NT2/D1 (cell line): ENCODE data around the gene C8A.

Experiments used
- DNase-seq: peaks from one replicate; pipeline ENCODE4 v3.0.0-alpha.2; 2011; ENCODE audit warnings: low read depth, low spot score
- H3K27me3 ChIP-seq: 2 replicates; pipeline ENCODE4 v1.6.0; 2011; ENCODE audit warnings: mild to moderate bottlenecking; ENCODE audit not compliant: insufficient read length, insufficient read depth
- H3K36me3 ChIP-seq: 2 replicates; pipeline ENCODE4 v1.6.1; 2011; ENCODE audit warnings: mild to moderate bottlenecking, low read length, mixed read lengths; ENCODE audit not compliant: insufficient read depth, insufficient read length
- H3K4me1 ChIP-seq: 2 replicates; pipeline ENCODE4 v1.5.1; 2011; ENCODE audit not compliant: insufficient read depth, insufficient read length
- H3K4me3 ChIP-seq: 2 replicates; pipeline ENCODE4 v1.5.1; 2011; ENCODE audit warnings: low read depth; ENCODE audit not compliant: insufficient read length
- H3K9ac ChIP-seq: 2 replicates; pipeline ENCODE4 v1.6.0; 2011; ENCODE audit warnings: low read depth; ENCODE audit not compliant: insufficient read length
- H3K9me3 ChIP-seq: 2 replicates; pipeline ENCODE4 v1.5.1; 2011; ENCODE audit warnings: mild to moderate bottlenecking, low read length; ENCODE audit not compliant: insufficient read depth
- SUZ12 ChIP-seq: IDR thresholded peaks from 2 replicates; pipeline ENCODE4 v1.6.1; 2011; ENCODE audit not compliant: insufficient read length, insufficient read depth; ENCODE audit errors: extremely low read depth
- YY1 ChIP-seq: IDR thresholded peaks from 2 replicates; pipeline ENCODE4 v1.6.1; 2011; ENCODE audit not compliant: insufficient read length, insufficient read depth
- ZNF274 ChIP-seq: IDR thresholded peaks from 2 replicates; pipeline ENCODE4 v1.6.1; 2011; ENCODE audit warnings: mild to moderate bottlenecking, low read depth, low read length

C8A gene

DNA sequence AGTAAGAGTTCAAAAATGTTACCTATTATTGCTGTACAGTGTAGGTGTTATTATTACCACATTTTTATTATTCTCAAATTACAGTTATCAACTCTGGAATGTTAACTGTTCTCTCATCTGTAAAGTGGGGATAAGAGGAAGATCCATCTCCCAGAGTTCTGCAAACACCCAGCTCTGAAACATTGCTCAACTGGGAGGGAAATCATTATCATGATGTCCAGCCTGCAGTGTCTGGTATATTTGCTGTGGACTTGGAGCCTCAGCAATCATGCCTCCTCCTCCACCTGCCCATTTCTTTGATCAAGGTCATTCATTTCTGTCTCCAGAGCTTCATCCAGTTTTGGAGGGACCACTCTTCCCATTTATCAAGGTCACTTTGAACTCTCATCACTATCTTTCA lies 39.4 kb downstream of the C8A start:
- H3K27me3 ChIP-seq: no peaks in the 10 kb centered on the region
- TF ChIP-seq YY1 (no peak), ZNF274 (no peak), SUZ12 (no peak)
- H3K4me3 ChIP-seq: no peak overlapping the region
- no peaks in the 10 kb centered on the region for H3K4me1 ChIP-seq
- no peak for DNase-seq
- H3K9ac ChIP-seq: no peak overlapping the region
- H3K9me3 ChIP-seq: no peaks in the 10 kb centered on the region
- no peaks in the 10 kb centered on the region for H3K36me3 ChIP-seq

- H3K9ac ChIP-seq: no peak overlapping the region
- no peak overlapping the region for H3K4me3 ChIP-seq
- H3K27me3 ChIP-seq: peaks cover 4% of the 10 kb centered on the region
- TF ChIP-seq ZNF274 (no peak), SUZ12 (no peak)
- H3K36me3 ChIP-seq: no peaks in the 10 kb centered on the region
- H3K4me1 ChIP-seq: no peaks in the 10 kb centered on the region
- no peaks in the 10 kb centered on the region for H3K9me3 ChIP-seq
- DNase-seq: no peak
Measured at GRCh38 chr1:56897150-56898004, 42.8 kb downstream of the C8A start.

DNA sequence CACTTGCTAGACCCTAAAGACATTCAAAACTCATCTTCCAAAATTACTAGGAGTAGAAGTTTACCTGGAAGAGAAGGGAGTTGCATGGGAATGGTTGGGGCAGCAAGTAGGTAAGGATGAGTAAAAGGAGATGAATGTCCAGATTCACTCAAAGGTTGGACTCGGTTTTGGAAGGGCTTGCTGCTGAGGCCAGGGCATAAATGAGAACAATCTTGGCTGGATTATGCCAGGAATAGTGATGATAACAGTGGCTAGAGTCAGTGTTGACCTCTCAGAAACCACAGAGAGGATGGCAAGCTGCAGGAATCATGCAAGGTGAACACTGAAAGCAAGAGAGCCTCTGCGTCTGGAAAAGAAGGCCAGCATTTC lies 43.4 kb downstream of the C8A start:
- Histone ChIP-seq H3K4me1 (no peaks in the 10 kb centered on the region), H3K36me3 (no peaks in the 10 kb centered on the region), H3K9me3 (no peaks in the 10 kb centered on the region), H3K9ac (no peak overlapping the region), H3K4me3 (no peak overlapping the region), H3K27me3 (peaks cover 4% of the 10 kb centered on the region)
- TF ChIP-seq SUZ12 (no peak), ZNF274 (no peak), YY1 (no peak)
- no peak for DNase-seq

- TF ChIP-seq SUZ12: no peak
- TF ChIP-seq ZNF274: no peak
- no peak for TF ChIP-seq YY1
- Histone ChIP-seq H3K4me3 (no peak overlapping the region), H3K4me1 (no peaks in the 10 kb centered on the region), H3K9me3 (no peaks in the 10 kb centered on the region), H3K36me3 (no peaks in the 10 kb centered on the region), H3K27me3 (peaks cover 4% of the 10 kb centered on the region), H3K9ac (no peak overlapping the region)
- no peak for DNase-seq
Measured at GRCh38 chr1:56898879-56899278, 44.3 kb downstream of the C8A start.

- Histone ChIP-seq H3K36me3 (no peaks in the 10 kb centered on the region), H3K4me1 (no peaks in the 10 kb centered on the region), H3K27me3 (peaks cover 4% of the 10 kb centered on the region), H3K9me3 (no peaks in the 10 kb centered on the region), H3K9ac (no peak overlapping the region), H3K4me3 (no peak overlapping the region)
- no peak for TF ChIP-seq YY1
- TF ChIP-seq SUZ12: no peak
- no peak for TF ChIP-seq ZNF274
- DNase-seq: no peak
Measured at GRCh38 chr1:56901716-56902115, 47.1 kb downstream of the C8A start.

DNA sequence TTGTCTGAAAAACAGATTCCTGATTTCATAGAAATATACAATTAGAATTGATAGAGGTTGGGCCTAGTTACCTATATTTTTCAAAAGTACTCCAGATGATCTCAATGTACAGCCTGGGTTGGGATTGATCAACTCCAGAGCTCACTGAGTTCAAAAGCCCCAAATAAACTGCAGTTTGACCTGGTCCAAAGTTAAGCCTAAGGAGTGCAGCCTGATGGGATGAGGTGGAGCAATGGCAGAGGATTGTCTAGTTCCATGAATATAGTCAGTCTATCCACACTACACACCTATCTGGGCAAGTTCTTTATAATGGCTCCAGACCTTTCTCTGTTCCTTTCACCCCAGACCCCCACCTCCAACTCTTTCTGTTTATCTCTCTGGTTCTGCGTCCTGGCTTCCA lies 49.2 kb downstream of the C8A start:
- Histone ChIP-seq H3K9ac (no peak overlapping the region), H3K9me3 (no peaks in the 10 kb centered on the region), H3K36me3 (no peaks in the 10 kb centered on the region), H3K27me3 (peaks cover 4% of the 10 kb centered on the region), H3K4me3 (no peak overlapping the region), H3K4me1 (no peaks in the 10 kb centered on the region)
- TF ChIP-seq ZNF274: no peak
- DNase-seq: no peak

- no peak for TF ChIP-seq SUZ12
- Histone ChIP-seq H3K4me1 (no peaks in the 10 kb centered on the region), H3K9ac (no peak overlapping the region), H3K4me3 (no peak overlapping the region), H3K36me3 (no peaks in the 10 kb centered on the region), H3K27me3 (peaks cover 4% of the 10 kb centered on the region), H3K9me3 (no peaks in the 10 kb centered on the region)
- no peak for DNase-seq
Measured at GRCh38 chr1:56904663-56905397, 50.2 kb downstream of the C8A start.
